Testis (tissue), 2 donors: Measurements from ENCODE around the gene STAC.

Experiments used
- POLR2A ChIP-seq: fragments of 450-650 bp; IDR thresholded peaks from one replicate; pipeline ENCODE4 v1.6.1; 2017; ENCODE audit warnings: antibody characterized with exemption, mild to moderate bottlenecking, moderate library complexity
- TF ChIP-seq, protein P1 (sequence below), 3 experiments: fragments of 450-650 bp in 2 of 3; fragments of 200-600 bp in 1 of 3; sonication (generic) in 1 of 3; IDR thresholded peaks; one replicate each; pipeline ENCODE4 v1.5.1; 2016 to 2019; ENCODE audit warnings: antibody characterized with exemption in 3 of 3, mild to moderate bottlenecking in 2 of 3, moderate library complexity in 1 of 3

DNA sequence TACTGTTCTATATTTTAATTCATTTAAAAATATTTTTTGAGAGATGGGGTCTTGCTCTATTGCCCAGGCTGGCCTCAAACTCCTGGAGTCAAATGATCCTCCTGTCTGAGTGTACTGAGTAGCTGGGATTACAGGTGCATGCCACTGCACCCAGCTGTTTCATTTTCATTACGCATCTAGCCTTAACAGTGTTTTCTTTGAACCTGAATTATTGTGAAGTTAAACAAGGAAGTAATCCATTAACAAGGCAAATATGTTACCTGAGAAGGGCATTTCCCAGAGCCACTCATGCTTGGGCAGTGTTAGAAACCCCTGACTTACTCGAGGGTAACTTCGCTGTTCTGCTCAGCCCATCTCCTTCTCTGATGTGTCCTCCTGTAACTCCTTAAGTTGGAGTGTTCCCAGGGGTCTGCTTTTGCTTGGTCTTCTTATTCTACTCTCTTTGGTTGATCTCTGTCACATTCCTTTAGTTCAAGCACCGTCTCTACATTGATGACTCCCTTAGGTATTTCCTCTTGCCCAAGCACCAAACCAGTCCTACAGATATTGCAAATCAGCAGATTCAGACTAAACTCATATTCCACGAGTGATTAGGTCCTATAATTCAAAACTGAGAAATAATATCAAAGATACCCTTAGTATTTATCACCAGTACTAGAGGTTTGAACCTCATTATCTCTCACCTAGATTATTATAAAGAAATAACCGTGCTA lies 107.9 kb downstream of the STAC start:
- TF ChIP-seq, protein P1, sequence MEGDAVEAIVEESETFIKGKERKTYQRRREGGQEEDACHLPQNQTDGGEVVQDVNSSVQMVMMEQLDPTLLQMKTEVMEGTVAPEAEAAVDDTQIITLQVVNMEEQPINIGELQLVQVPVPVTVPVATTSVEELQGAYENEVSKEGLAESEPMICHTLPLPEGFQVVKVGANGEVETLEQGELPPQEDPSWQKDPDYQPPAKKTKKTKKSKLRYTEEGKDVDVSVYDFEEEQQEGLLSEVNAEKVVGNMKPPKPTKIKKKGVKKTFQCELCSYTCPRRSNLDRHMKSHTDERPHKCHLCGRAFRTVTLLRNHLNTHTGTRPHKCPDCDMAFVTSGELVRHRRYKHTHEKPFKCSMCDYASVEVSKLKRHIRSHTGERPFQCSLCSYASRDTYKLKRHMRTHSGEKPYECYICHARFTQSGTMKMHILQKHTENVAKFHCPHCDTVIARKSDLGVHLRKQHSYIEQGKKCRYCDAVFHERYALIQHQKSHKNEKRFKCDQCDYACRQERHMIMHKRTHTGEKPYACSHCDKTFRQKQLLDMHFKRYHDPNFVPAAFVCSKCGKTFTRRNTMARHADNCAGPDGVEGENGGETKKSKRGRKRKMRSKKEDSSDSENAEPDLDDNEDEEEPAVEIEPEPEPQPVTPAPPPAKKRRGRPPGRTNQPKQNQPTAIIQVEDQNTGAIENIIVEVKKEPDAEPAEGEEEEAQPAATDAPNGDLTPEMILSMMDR (IDR thresholded peaks at IDR 0.05): no peak
- no peak for TF ChIP-seq POLR2A
